A673 (cell line): Measurements from ENCODE around the gene PRM3. TPM values are rescaled to one million over a fixed set of nuclear protein-coding genes. Genes with fewer than 3 reads are reported as not detected.
"Not testable (repeated sequence)": the region's sequence is repeated elsewhere in the genome, so short reads cannot be mapped to it uniquely, and the experiment has no call there.

Experiments
- BruUV-seq: library from RNA; stranded (reverse); fragments of 400-500 nt; replicated peaks from 2 replicates; lab custom pipeline; 2021; lab: Mats Ljungman, UMichigan
- CTCF ChIA-PET: fragments of 300-600 bp; sonication (Branson Sonifier 250); formaldehyde crosslinking; loops from one replicate; lab custom pipeline; 2022; ENCODE audit warnings: antibody characterized with exemption; lab: Charles Lee
- POLR2A ChIA-PET: fragments of 300-600 bp; sonication (Branson Sonifier 250); formaldehyde crosslinking; loops from one replicate; lab custom pipeline; 2022; ENCODE audit warnings: antibody characterized with exemption; ENCODE audit not compliant: low non-redundant PET; lab: Charles Lee
- DNase-seq: peaks from one replicate; pipeline ENCODE4 v3.0.0-alpha.2; 2015; ENCODE audit warnings: low spot score
- H3K27ac ChIP-seq: fragments of 200-600 bp; sonication (generic); 2 replicates; pipeline ENCODE4 v1.5.1; 2016; ENCODE audit warnings: mixed run types, low read depth, mild to moderate bottlenecking, mixed read lengths, antibody characterized with exemption, low read length; ENCODE audit not compliant: poor library complexity, severe bottlenecking
- H3K27me3 ChIP-seq: fragments of 200-600 bp; sonication (generic); replicated peaks from 2 replicates; pipeline ENCODE4 v1.6.1; 2017; ENCODE audit warnings: mixed run types, low read depth, mild to moderate bottlenecking, mixed read lengths, antibody characterized with exemption, low read length; ENCODE audit not compliant: insufficient read depth, poor library complexity
- H3K36me3 ChIP-seq: fragments of 200-600 bp; sonication (generic); 2 replicates; pipeline ENCODE4 v1.6.1; 2016; ENCODE audit warnings: mixed run types, mild to moderate bottlenecking, mixed read lengths, antibody characterized with exemption, low read length; ENCODE audit not compliant: insufficient read depth, poor library complexity, severe bottlenecking
- H3K4me1 ChIP-seq: fragments of 200-600 bp; sonication (generic); 2 replicates; pipeline ENCODE4 v1.6.1; 2017; ENCODE audit warnings: mixed run types, mild to moderate bottlenecking, mixed read lengths, antibody characterized with exemption, low read length; ENCODE audit not compliant: insufficient read depth, poor library complexity, severe bottlenecking
- H3K4me3 ChIP-seq: fragments of 200-600 bp; sonication (generic); 2 replicates; pipeline ENCODE4 v1.5.1; 2016; ENCODE audit warnings: low read depth, mixed run types, mild to moderate bottlenecking, mixed read lengths, low read length; ENCODE audit not compliant: poor library complexity, severe bottlenecking
- H3K9me3 ChIP-seq: fragments of 200-600 bp; sonication (generic); 2 replicates; pipeline ENCODE4 v1.6.1; 2016; ENCODE audit warnings: mixed run types, low read depth, mild to moderate bottlenecking, mixed read lengths, antibody characterized with exemption, low read length; ENCODE audit not compliant: poor library complexity, severe bottlenecking
- CTCF ChIP-seq: fragments of 300-800, 200-600 bp; sonication (generic); conservative IDR thresholded peaks from 2 replicates; pipeline ENCODE4 v1.5.1; 2017; ENCODE audit warnings: low read depth, mild to moderate bottlenecking, antibody characterized with exemption, low read length, moderate library complexity, mixed read lengths
- EZH2 ChIP-seq: fragments of 200-600 bp; sonication (generic); IDR thresholded peaks from 2 replicates; pipeline ENCODE4 v1.6.1; 2017; ENCODE audit warnings: borderline replicate concordance, low read depth, mild to moderate bottlenecking, mixed read lengths, antibody characterized with exemption, low read length; ENCODE audit not compliant: poor library complexity, severe bottlenecking
- intact Hi-C: fragments of 100-400 bp; cut with micrococcal nuclease; formaldehyde crosslinking; loops from one replicate; pipeline ENCODE4 v1.10.0; 2022; ENCODE audit not compliant: unreplicated experiment
- total RNA-seq: library from RNA; stranded (reverse); gene quantifications from 2 replicates; pipeline ENCODE4 v1.2.3, GENCODE V29; 2021

PRM3 gene
- total RNA-seq, 1 experiment from 2014 or later = not detected

GRCh38 chr16:11300560-11300892 is 27.1 kb upstream of the PRM3 start:
- BruUV-seq = no TSS peak
- intact Hi-C loops = no loop called here
- Histone ChIP-seq H3K27ac (no peak overlapping the region), H3K27me3 (no peaks in the 10 kb centered on the region), H3K4me1 (no peaks in the 10 kb centered on the region), H3K4me3 (no peak overlapping the region), H3K9me3 (no peaks in the 10 kb centered on the region), H3K36me3 (no peaks in the 10 kb centered on the region)
- DNase-seq = no peak
- ChIA-PET CTCF (no interaction called here), POLR2A (no interaction called here)
- no peak for TF ChIP-seq CTCF
- TF ChIP-seq EZH2 = no peak

- H3K4me1 ChIP-seq = no peaks in the 10 kb centered on the region
- H3K27ac ChIP-seq = no peak overlapping the region
- H3K9me3 ChIP-seq = no peaks in the 10 kb centered on the region
- no peak overlapping the region for H3K4me3 ChIP-seq
- CTCF ChIA-PET = no interaction called here
- intact Hi-C loops = no loop called here
- no peaks in the 10 kb centered on the region for H3K36me3 ChIP-seq
- H3K27me3 ChIP-seq = no peaks in the 10 kb centered on the region
- no TSS peak for BruUV-seq
- TF ChIP-seq EZH2 (no peak), CTCF (no peak)
- POLR2A ChIA-PET = no interaction called here
- no peak for DNase-seq
These were observed 26.6 kb upstream of the PRM3 start for GRCh38 chr16:11299865-11300559.

DNA sequence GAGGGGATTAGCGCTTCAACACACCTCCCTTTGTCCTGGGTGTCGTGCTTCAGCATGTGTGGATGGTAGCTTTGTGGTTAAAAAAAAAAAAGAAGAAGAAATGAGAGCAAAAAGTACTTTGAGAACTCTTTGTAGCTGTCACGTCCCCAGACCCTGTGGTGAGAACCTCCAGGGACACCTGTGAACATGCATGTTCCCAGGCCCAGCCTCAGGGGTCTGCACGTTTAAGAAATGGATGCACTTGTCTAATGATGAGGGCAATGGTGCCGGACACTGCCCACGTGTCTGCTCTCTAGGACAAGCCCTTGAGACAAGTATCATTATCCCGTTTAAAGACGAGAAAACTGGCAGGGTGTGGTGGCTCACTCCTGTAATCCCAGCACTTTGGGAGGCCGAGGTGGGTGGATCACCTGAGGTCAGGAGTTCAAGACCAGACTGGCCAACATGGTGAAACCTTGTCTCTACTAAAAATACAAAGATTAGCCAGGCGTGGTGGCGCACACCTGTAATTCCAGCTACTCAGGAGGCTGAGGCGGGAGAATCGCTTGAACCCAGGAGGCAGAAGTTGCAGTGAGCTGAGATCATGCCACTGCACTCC is 25.6 kb upstream of the PRM3 start:
- DNase-seq, POLR2A ChIA-PET, H3K4me1 ChIP-seq, H3K4me3 ChIP-seq, BruUV-seq, CTCF ChIA-PET, H3K36me3 ChIP-seq, H3K27me3 ChIP-seq, H3K27ac ChIP-seq, intact Hi-C loops, H3K9me3 ChIP-seq: not testable (repeated sequence)
